ENCODE data around the gene SEMA5B.

DNA sequence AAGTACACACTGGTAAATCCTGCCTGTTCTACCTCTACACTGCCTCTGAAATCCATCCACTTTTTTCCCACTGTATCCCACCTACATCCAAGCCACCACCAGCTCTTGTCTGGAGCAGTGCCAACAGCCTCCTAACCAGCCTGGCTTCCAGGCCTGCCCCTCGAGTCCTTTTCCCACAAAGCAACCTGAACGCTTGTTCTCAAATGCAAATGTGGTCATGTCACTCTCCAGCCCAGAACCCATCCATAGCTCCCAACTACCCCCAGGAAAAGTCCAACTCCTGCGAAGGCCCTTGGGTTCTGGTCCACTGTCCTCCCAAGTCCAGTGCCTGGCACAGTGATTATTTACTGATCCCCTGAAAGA lies 83.8 kb downstream of the SEMA5B start:
- TF ChIP-seq EZH2 (IDR thresholded peaks at IDR 0.05; ENCODE audit: low read depth, unreplicated experiment) = no peak
- TF ChIP-seq, protein P1, sequence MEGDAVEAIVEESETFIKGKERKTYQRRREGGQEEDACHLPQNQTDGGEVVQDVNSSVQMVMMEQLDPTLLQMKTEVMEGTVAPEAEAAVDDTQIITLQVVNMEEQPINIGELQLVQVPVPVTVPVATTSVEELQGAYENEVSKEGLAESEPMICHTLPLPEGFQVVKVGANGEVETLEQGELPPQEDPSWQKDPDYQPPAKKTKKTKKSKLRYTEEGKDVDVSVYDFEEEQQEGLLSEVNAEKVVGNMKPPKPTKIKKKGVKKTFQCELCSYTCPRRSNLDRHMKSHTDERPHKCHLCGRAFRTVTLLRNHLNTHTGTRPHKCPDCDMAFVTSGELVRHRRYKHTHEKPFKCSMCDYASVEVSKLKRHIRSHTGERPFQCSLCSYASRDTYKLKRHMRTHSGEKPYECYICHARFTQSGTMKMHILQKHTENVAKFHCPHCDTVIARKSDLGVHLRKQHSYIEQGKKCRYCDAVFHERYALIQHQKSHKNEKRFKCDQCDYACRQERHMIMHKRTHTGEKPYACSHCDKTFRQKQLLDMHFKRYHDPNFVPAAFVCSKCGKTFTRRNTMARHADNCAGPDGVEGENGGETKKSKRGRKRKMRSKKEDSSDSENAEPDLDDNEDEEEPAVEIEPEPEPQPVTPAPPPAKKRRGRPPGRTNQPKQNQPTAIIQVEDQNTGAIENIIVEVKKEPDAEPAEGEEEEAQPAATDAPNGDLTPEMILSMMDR (conservative IDR thresholded peaks at IDR 0.05; ENCODE audit: low read depth in 2 of 2) = no peak
- TF ChIP-seq ZNF114 (CRISPR knock-in tag; IDR thresholded peaks at IDR 0.05) = no peak
- no peak for TF ChIP-seq CREB1 (CRISPR knock-in tag; IDR thresholded peaks at IDR 0.05; ENCODE audit: low read depth)
